Right atrium auricular region (tissue), 2 donors: ENCODE measurements around the gene PCDH7. TPM values are rescaled to one million over a fixed set of nuclear protein-coding genes. Genes with fewer than 3 reads are reported as not detected.

Experiments
- DNase-seq: peaks from one replicate; pipeline ENCODE4 v3.0.0-alpha.2; 2019; ENCODE audit warnings: low spot score
- H3K27ac ChIP-seq, 2 donors: fragments of 200-600 bp; sonication (generic); 1 replicate in 1 of 2; 2 replicates in 1 of 2; pipeline ENCODE4 v1.5.1; 2016 to 2019
- H3K27me3 ChIP-seq, 2 donors: fragments of 200-600 bp; sonication (generic); one replicate each; pipeline versions ENCODE4 v1.5.1 to v1.6.0; 2017 to 2019
- H3K36me3 ChIP-seq: fragments of 200-600 bp; sonication (generic); one replicate; pipeline ENCODE4 v1.5.1; 2016
- H3K4me1 ChIP-seq, 2 donors: fragments of 200-600 bp; sonication (generic); one replicate each; pipeline versions ENCODE4 v1.5.1 to v1.6.0; 2017 to 2019
- H3K4me3 ChIP-seq, 2 donors: fragments of 200-600 bp; sonication (generic); 1 replicate in 1 of 2; 2 replicates in 1 of 2; pipeline ENCODE4 v1.5.1; 2017 to 2019; ENCODE audit warnings: mild to moderate bottlenecking in 1 of 2, moderate library complexity in 1 of 2
- H3K9me3 ChIP-seq, 2 donors: fragments of 200-600 bp; sonication (generic); one replicate each; pipeline ENCODE4 v1.5.1; 2019
- total RNA-seq, 2 donors: library from RNA; depleted of rRNA; stranded (reverse); fragments of >200 nt; gene quantifications; one replicate each; pipeline ENCODE4 v1.1.0, GENCODE V29; 2016
- TF ChIP-seq, protein P1 (sequence below), 2 donors: fragments of 200-600 bp; sonication (generic); IDR thresholded peaks; one replicate each; pipeline ENCODE4 v1.5.1; 2019; ENCODE audit warnings: antibody characterized with exemption in 2 of 2

PCDH7 gene
- total RNA-seq, 2 donors from 2014 or later = 6.6 to 16.8 TPM

DNA sequence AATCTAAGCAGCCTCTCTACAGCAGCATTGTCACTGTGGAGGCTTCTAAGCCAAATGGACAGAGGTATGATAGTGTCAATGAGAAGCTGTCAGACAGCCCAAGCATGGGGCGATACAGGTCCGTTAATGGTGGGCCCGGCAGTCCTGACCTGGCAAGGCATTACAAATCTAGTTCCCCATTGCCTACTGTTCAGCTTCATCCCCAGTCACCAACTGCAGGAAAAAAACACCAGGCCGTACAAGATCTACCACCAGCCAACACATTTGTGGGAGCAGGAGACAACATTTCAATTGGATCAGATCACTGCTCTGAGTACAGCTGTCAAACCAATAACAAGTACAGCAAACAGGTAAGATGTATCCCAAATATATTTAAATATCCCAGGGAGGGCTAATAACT, 4.1 kb downstream of the PCDH7 start:
- TF ChIP-seq, protein P1, sequence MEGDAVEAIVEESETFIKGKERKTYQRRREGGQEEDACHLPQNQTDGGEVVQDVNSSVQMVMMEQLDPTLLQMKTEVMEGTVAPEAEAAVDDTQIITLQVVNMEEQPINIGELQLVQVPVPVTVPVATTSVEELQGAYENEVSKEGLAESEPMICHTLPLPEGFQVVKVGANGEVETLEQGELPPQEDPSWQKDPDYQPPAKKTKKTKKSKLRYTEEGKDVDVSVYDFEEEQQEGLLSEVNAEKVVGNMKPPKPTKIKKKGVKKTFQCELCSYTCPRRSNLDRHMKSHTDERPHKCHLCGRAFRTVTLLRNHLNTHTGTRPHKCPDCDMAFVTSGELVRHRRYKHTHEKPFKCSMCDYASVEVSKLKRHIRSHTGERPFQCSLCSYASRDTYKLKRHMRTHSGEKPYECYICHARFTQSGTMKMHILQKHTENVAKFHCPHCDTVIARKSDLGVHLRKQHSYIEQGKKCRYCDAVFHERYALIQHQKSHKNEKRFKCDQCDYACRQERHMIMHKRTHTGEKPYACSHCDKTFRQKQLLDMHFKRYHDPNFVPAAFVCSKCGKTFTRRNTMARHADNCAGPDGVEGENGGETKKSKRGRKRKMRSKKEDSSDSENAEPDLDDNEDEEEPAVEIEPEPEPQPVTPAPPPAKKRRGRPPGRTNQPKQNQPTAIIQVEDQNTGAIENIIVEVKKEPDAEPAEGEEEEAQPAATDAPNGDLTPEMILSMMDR (IDR thresholded peaks at IDR 0.05) = no peak

DNA sequence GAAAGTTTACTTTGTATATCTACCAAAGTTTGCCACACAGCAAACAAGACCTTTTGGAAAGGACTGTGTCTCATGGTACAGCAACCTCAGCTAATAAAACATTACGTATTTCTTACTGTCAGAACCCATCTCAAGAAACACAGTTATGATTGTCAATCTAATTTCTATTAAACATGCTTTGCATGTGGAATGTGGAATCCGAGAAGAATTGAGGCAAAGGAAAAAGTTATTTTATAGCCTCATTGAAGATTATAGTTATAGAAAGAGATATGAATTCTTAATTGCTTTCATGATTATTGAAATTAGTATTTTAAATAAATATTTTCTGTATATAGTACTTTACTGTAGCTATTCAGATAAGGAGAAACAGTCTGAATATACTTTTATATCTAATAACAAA, 5.4 kb downstream of the PCDH7 start:
- TF ChIP-seq, protein P1 (IDR thresholded peaks at IDR 0.05) = no peak
- no peaks in the 10 kb centered on the region for H3K9me3 ChIP-seq
- no peak for DNase-seq
- H3K4me3 ChIP-seq = no peak overlapping the region
- no peak overlapping the region for H3K27ac ChIP-seq
- H3K4me1 ChIP-seq = peaks cover 0 to 10% of the 10 kb centered on the region in 2 donors
- no peaks in the 10 kb centered on the region for H3K36me3 ChIP-seq
- peaks cover 6 to 13% of the 10 kb centered on the region in 2 donors for H3K27me3 ChIP-seq

More for the DNA sequence above, 4.1 kb downstream of the PCDH7 start:
- Histone ChIP-seq H3K27ac (no peak overlapping the region), H3K4me1 (peaks cover 0 to 23% of the 10 kb centered on the region in 2 donors), H3K9me3 (no peaks in the 10 kb centered on the region), H3K27me3 (peaks cover 8 to 13% of the 10 kb centered on the region in 2 donors), H3K4me3 (no peak overlapping the region), H3K36me3 (no peaks in the 10 kb centered on the region)
- DNase-seq = no peak

DNA sequence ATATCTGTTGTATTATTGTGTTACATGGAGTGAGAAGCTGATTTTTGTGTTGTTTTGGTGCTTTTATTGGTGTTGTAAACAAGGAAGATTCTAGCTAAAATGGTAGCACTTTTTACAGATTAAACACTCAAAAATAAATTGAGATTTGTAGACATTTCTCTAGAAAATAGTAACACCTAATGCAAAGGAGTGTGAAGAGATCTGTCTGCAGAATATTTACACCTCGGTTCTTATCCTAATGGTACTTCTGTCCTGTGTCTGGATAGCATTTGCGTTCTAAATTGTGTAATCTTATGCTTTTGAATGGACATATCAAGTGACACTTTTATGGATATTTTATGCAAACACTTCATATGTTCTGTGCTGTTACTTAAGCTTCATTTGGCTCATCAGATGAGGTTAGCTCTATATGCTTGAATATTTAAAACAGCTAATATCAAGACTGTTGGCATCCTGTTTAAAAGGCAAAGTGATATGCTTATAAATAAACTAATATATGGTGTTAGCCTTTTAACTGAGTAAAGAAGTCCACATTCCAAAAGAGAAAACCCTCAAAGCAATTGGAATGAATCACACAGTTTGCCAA, 6.0 kb downstream of the PCDH7 start:
- no peaks in the 10 kb centered on the region for H3K36me3 ChIP-seq
- no peak overlapping the region for H3K27ac ChIP-seq
- TF ChIP-seq, protein P1 (IDR thresholded peaks at IDR 0.05) = no peak
- no peak for DNase-seq
- H3K4me1 ChIP-seq = peaks cover 0 to 4% of the 10 kb centered on the region in 2 donors
- H3K4me3 ChIP-seq = no peak overlapping the region
- H3K27me3 ChIP-seq = peaks cover 0 to 13% of the 10 kb centered on the region in 2 donors
- no peaks in the 10 kb centered on the region for H3K9me3 ChIP-seq

DNA sequence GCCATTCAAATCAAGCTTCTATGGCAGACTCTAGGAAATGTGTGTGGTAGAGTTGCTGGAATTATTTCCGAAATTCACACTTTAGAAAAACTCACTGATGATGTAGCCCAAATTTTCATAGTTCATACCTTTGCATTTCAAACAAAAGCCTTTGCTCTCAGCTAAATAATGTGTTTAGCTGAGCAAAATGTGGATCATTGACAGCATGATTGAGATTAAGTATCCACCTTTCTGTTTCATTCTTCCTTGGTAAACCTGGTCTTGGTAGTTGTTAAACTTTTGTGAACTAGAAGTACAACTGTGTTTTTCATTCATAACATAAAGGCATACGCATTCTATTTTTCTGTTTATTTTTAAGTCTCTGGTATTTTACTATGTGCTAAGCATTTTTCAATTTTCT, 7.2 kb downstream of the PCDH7 start:
- peaks cover 0 to 8% of the 10 kb centered on the region in 2 donors for H3K27me3 ChIP-seq
- TF ChIP-seq, protein P1 (IDR thresholded peaks at IDR 0.05) = no peak
- no peaks in the 10 kb centered on the region for H3K4me1 ChIP-seq
- DNase-seq = no peak
- no peaks in the 10 kb centered on the region for H3K9me3 ChIP-seq
- no peaks in the 10 kb centered on the region for H3K36me3 ChIP-seq
- H3K4me3 ChIP-seq = no peak overlapping the region
- H3K27ac ChIP-seq = no peak overlapping the region

DNA sequence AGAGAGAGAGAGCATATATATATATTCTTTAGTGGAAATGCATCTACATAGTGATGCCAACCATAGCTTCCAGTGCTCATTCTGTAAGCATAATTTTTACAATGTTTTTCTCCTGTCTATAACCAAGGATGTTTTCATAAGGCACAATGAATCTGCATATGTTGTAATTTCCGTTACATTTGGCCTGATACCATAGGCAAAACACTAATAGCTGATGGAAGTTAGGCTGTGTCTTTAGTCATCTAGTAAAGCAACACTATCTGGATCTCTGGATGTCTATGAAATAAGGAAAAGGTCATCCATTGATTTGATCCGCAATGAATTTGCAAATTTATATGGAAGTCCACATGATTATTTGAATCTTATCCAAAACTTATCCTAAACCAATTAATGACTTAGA, 8.1 kb downstream of the PCDH7 start:
- no peak overlapping the region for H3K4me3 ChIP-seq

More for the DNA sequence above, 8.1 kb downstream of the PCDH7 start:
- Histone ChIP-seq H3K4me1 (no peaks in the 10 kb centered on the region), H3K9me3 (no peaks in the 10 kb centered on the region), H3K27ac (no peak overlapping the region), H3K27me3 (no peaks in the 10 kb centered on the region), H3K36me3 (no peaks in the 10 kb centered on the region)
- DNase-seq = no peak
- TF ChIP-seq, protein P1 (IDR thresholded peaks at IDR 0.05) = no peak
